Trophoblast cell (in vitro differentiated cells and primary cell): ENCODE results near the gene PACS1.

Source experiments
- DNase-seq, 2 donors: peaks; one replicate each; pipeline ENCODE4 v3.0.0-alpha.2; 2016
- H2AFZ ChIP-seq: 2 replicates; pipeline ENCODE4 v1.6.1; 2013; ENCODE audit warnings: low read length, moderate library complexity, mild to moderate bottlenecking; ENCODE audit not compliant: insufficient read depth, poor library complexity
- H2AK5ac ChIP-seq: 2 replicates; pipeline ENCODE4 v1.6.1; 2013; ENCODE audit warnings: mild to moderate bottlenecking, low read length
- H2BK120ac ChIP-seq: 2 replicates; pipeline ENCODE4 v1.6.1; 2013; ENCODE audit warnings: low read length, mild to moderate bottlenecking, moderate library complexity; ENCODE audit not compliant: insufficient read depth, poor library complexity
- H2BK12ac ChIP-seq: 2 replicates; pipeline ENCODE4 v1.6.1; 2013; ENCODE audit warnings: mild to moderate bottlenecking, low read length, moderate library complexity
- H2BK5ac ChIP-seq: 2 replicates; pipeline ENCODE4 v1.6.1; 2013; ENCODE audit warnings: low read length, low read depth, moderate library complexity, mild to moderate bottlenecking; ENCODE audit not compliant: poor library complexity
- H3K14ac ChIP-seq: 2 replicates; pipeline ENCODE4 v1.6.1; 2013; ENCODE audit warnings: mild to moderate bottlenecking, low read length
- H3K18ac ChIP-seq: 2 replicates; pipeline ENCODE4 v1.6.1; 2013; ENCODE audit warnings: mild to moderate bottlenecking, low read length
- H3K23ac ChIP-seq: 2 replicates; pipeline ENCODE4 v1.6.1; 2013; ENCODE audit warnings: low read length
- H3K27ac ChIP-seq: 2 replicates; pipeline ENCODE4 v1.5.1; 2013; ENCODE audit warnings: low read depth, mild to moderate bottlenecking, inconsistent platforms, low read length, moderate library complexity
- H3K27me3 ChIP-seq: 2 replicates; pipeline ENCODE4 v1.6.1; 2013; ENCODE audit warnings: inconsistent platforms, mild to moderate bottlenecking, low read length, moderate library complexity; ENCODE audit not compliant: insufficient read depth
- H3K36me3 ChIP-seq, 2 experiments: 1 replicate in 1 of 2; 2 replicates in 1 of 2; pipeline ENCODE4 v1.6.1; 2013; ENCODE audit warnings: low read length in 2 of 2, mild to moderate bottlenecking in 2 of 2, moderate library complexity in 1 of 2; ENCODE audit not compliant: insufficient read depth in 2 of 2, control insufficient read depth in 1 of 2
- H3K4ac ChIP-seq: 2 replicates; pipeline ENCODE4 v1.6.1; 2013; ENCODE audit warnings: low read depth, mild to moderate bottlenecking, low read length, moderate library complexity
- H3K4me1 ChIP-seq, 2 experiments: 1 replicate in 1 of 2; 2 replicates in 1 of 2; pipeline ENCODE4 v1.6.1; 2013; ENCODE audit warnings: low read length in 2 of 2, mild to moderate bottlenecking in 2 of 2, moderate library complexity in 1 of 2; ENCODE audit not compliant: insufficient read depth in 2 of 2, control insufficient read depth in 1 of 2
- H3K4me2 ChIP-seq: 2 replicates; pipeline ENCODE4 v1.6.1; 2013; ENCODE audit warnings: inconsistent platforms, mild to moderate bottlenecking, low read length, moderate library complexity
- H3K4me3 ChIP-seq: 2 replicates; pipeline ENCODE4 v1.5.1; 2013; ENCODE audit warnings: mild to moderate bottlenecking, low read depth, low read length, inconsistent platforms
- H3K79me1 ChIP-seq: one replicate; pipeline ENCODE4 v1.6.1; 2013; ENCODE audit warnings: low read length
- H3K79me2 ChIP-seq: 2 replicates; pipeline ENCODE4 v1.6.1; 2013; ENCODE audit warnings: low read length, mild to moderate bottlenecking; ENCODE audit not compliant: control insufficient read depth, insufficient read depth, poor library complexity
- H3K9ac ChIP-seq: 2 replicates; pipeline ENCODE4 v1.6.1; 2013; ENCODE audit warnings: mild to moderate bottlenecking, low read length
- H3K9me3 ChIP-seq: 2 replicates; pipeline ENCODE4 v1.6.1; 2013; ENCODE audit warnings: low read depth, mild to moderate bottlenecking, control low read depth, inconsistent platforms, low read length; ENCODE audit not compliant: insufficient read depth
- H4K12ac ChIP-seq: 2 replicates; pipeline ENCODE4 v1.6.1; 2013; ENCODE audit warnings: low read depth, mild to moderate bottlenecking, low read length, moderate library complexity
- H4K8ac ChIP-seq: 2 replicates; pipeline ENCODE4 v1.6.1; 2013; ENCODE audit warnings: low read depth, mild to moderate bottlenecking, low read length, moderate library complexity
- H4K91ac ChIP-seq: one replicate; pipeline ENCODE4 v1.6.1; 2013; ENCODE audit warnings: low read depth, mild to moderate bottlenecking, low read length, moderate library complexity
- WGBS: extraction: QIAGEN DNeasy Blood & Tissue Kit; methylation state at CpG from one replicate; pipeline ENCODE4 v1.1.7; 2013; ENCODE audit warnings: missing lambda C conversion rate; ENCODE audit not compliant: insufficient read length, insufficient coverage; ENCODE audit errors: extremely low coverage; 5-methylcytosine and 5-hydroxymethylcytosine counted together

Gene PACS1

GRCh38 chr11:66287889-66288670 is 218.0 kb downstream of the PACS1 start:
- peaks cover 10% of the 10 kb centered on the region for H3K79me2 ChIP-seq

GRCh38 chr11:66288671-66289547 is 218.8 kb downstream of the PACS1 start, which contains the start of gene YIF1A:
Gene YIF1A, minus strand, starts transcription at chr11:66289143. Its CDS starts 158 bp downstream, at chr11:66288985.
- H3K9ac ChIP-seq: peak within 1 kb of the TSS; percentile 86
- peaks cover 20% of the 10 kb centered on the region for H3K27me3 ChIP-seq
- H3K14ac ChIP-seq: peak within 1 kb of the TSS; percentile 96
- no peak within 1 kb of the TSS for H2BK12ac ChIP-seq
- H2AK5ac ChIP-seq: peak within 1 kb of the TSS; percentile 43
- H4K12ac ChIP-seq: peak within 1 kb of the TSS; percentile 92
- peak within 1 kb of the TSS; percentile 62 for H2BK120ac ChIP-seq
- H3K4ac ChIP-seq: peak within 1 kb of the TSS; percentile 86
- H3K4me1 ChIP-seq: peaks cover 12 to 15% of the 10 kb centered on the region in 2 experiments
- peaks cover 3% of the 10 kb centered on the region for H3K9me3 ChIP-seq
- peak within 1 kb of the TSS; percentile 72 for H3K27ac ChIP-seq
- peak within 1 kb of the TSS; percentile 85 for H2BK5ac ChIP-seq
- H3K36me3 ChIP-seq: peaks cover 25 to 31% of the 10 kb centered on the region in 2 experiments
- peak within 1 kb of the TSS; percentile 97 for H4K91ac ChIP-seq
- no CpG with 5 or more reads among the region's 87 CpGs for WGBS
- H2AFZ ChIP-seq: peak within 1 kb of the TSS; percentile 94
- H4K8ac ChIP-seq: peak within 1 kb of the TSS; percentile 98
- peaks cover 10% of the 10 kb centered on the region for H3K79me2 ChIP-seq
- peak within 1 kb of the TSS; percentile 84 for H3K4me3 ChIP-seq
- H3K4me2 ChIP-seq: peak within 1 kb of the TSS; percentile 97
- H3K23ac ChIP-seq: no peak within 1 kb of the TSS
- peaks cover 8% of the 10 kb centered on the region for H3K79me1 ChIP-seq
- peak within 1 kb of the TSS; percentile 97 for H3K18ac ChIP-seq
- peak; percentile 99 to 100 for DNase-seq

More at GRCh38 chr11:66287889-66288670, 218.0 kb downstream of the PACS1 start:
- peak overlapping the region; percentile 97 for H3K18ac ChIP-seq
- no peak overlapping the region for H2BK12ac ChIP-seq
- no peak overlapping the region for H3K23ac ChIP-seq
- H3K27ac ChIP-seq: peak overlapping the region; percentile 63
- peaks cover 12 to 15% of the 10 kb centered on the region in 2 experiments for H3K4me1 ChIP-seq
- peaks cover 8% of the 10 kb centered on the region for H3K79me1 ChIP-seq
- H3K9me3 ChIP-seq: peaks cover 3% of the 10 kb centered on the region
- H3K4ac ChIP-seq: peak overlapping the region; percentile 86
- H2BK5ac ChIP-seq: peak overlapping the region; percentile 85
- peak overlapping the region; percentile 94 for H2AFZ ChIP-seq
- peak overlapping the region; percentile 62 for H2BK120ac ChIP-seq
- peak overlapping the region; percentile 98 for H4K8ac ChIP-seq
- H3K9ac ChIP-seq: peak overlapping the region; percentile 86
- no CpG with 5 or more reads among the region's 20 CpGs for WGBS
- peak overlapping the region; percentile 43 for H2AK5ac ChIP-seq
- peaks cover 20% of the 10 kb centered on the region for H3K27me3 ChIP-seq
- peak overlapping the region; percentile 96 for H3K14ac ChIP-seq
- DNase-seq: no peak
- H3K36me3 ChIP-seq: peaks cover 27 to 34% of the 10 kb centered on the region in 2 experiments
- peak overlapping the region; percentile 97 for H4K91ac ChIP-seq
- H3K4me3 ChIP-seq: peak overlapping the region; percentile 84
- H4K12ac ChIP-seq: peak overlapping the region; percentile 92
- peak overlapping the region; percentile 62 for H3K4me2 ChIP-seq

GRCh38 chr11:66289548-66290329 is 219.7 kb downstream of the PACS1 start:
- peak overlapping the region; percentile 30 for H3K4ac ChIP-seq
- DNase-seq: peak in 1 of 2 donors; percentile 77
- peaks cover 20% of the 10 kb centered on the region for H3K27me3 ChIP-seq
- peak overlapping the region; percentile 79 for H4K91ac ChIP-seq
- no CpG with 5 or more reads among the region's 36 CpGs for WGBS
- peak overlapping the region; percentile 97 for H3K4me2 ChIP-seq
- no peak overlapping the region for H2BK12ac ChIP-seq
- H3K14ac ChIP-seq: peak overlapping the region; percentile 45
- peak overlapping the region; percentile 78 for H3K4me3 ChIP-seq
- peak overlapping the region; percentile 61 for H3K18ac ChIP-seq
- peak overlapping the region; percentile 72 for H3K27ac ChIP-seq
- no peak overlapping the region for H3K23ac ChIP-seq
- H4K12ac ChIP-seq: peak overlapping the region; percentile 65
- H3K79me1 ChIP-seq: peaks cover 8% of the 10 kb centered on the region
- H2AFZ ChIP-seq: peak overlapping the region; percentile 38
- no peak overlapping the region for H2BK120ac ChIP-seq
- H3K9me3 ChIP-seq: peaks cover 3% of the 10 kb centered on the region
- peak overlapping the region; percentile 54 for H3K9ac ChIP-seq
- peaks cover 19 to 23% of the 10 kb centered on the region in 2 experiments for H3K36me3 ChIP-seq
- peaks cover 10% of the 10 kb centered on the region for H3K79me2 ChIP-seq
- peak overlapping the region; percentile 46 for H2BK5ac ChIP-seq
- H4K8ac ChIP-seq: peak overlapping the region; percentile 86
- H2AK5ac ChIP-seq: peak overlapping the region; percentile 23
- H3K4me1 ChIP-seq: peaks cover 12 to 15% of the 10 kb centered on the region in 2 experiments

GRCh38 chr11:66290330-66290621 is 220.2 kb downstream of the PACS1 start:
- no peak overlapping the region for H2AFZ ChIP-seq
- no peak overlapping the region for H3K4me2 ChIP-seq
- peaks cover 20% of the 10 kb centered on the region for H3K27me3 ChIP-seq
- H3K4me1 ChIP-seq: peaks cover 12 to 15% of the 10 kb centered on the region in 2 experiments
- H3K9ac ChIP-seq: no peak overlapping the region
- H3K9me3 ChIP-seq: peaks cover 3% of the 10 kb centered on the region
- H2BK120ac ChIP-seq: no peak overlapping the region
- H2BK12ac ChIP-seq: no peak overlapping the region
- no peak overlapping the region for H3K18ac ChIP-seq
- H3K4me3 ChIP-seq: no peak overlapping the region
- no CpG with 5 or more reads among the region's 2 CpGs for WGBS
- H2BK5ac ChIP-seq: no peak overlapping the region
- H2AK5ac ChIP-seq: no peak overlapping the region
- H3K79me1 ChIP-seq: peaks cover 8% of the 10 kb centered on the region
- no peak for DNase-seq
- no peak overlapping the region for H3K14ac ChIP-seq
- no peak overlapping the region for H4K8ac ChIP-seq
- peaks cover 10% of the 10 kb centered on the region for H3K79me2 ChIP-seq
- H3K27ac ChIP-seq: no peak overlapping the region
- H3K36me3 ChIP-seq: peaks cover 13 to 18% of the 10 kb centered on the region in 2 experiments
- H4K91ac ChIP-seq: no peak overlapping the region
- no peak overlapping the region for H4K12ac ChIP-seq
- no peak overlapping the region for H3K23ac ChIP-seq
- H3K4ac ChIP-seq: no peak overlapping the region
